Measurements from ENCODE around the gene ERG.

DNA sequence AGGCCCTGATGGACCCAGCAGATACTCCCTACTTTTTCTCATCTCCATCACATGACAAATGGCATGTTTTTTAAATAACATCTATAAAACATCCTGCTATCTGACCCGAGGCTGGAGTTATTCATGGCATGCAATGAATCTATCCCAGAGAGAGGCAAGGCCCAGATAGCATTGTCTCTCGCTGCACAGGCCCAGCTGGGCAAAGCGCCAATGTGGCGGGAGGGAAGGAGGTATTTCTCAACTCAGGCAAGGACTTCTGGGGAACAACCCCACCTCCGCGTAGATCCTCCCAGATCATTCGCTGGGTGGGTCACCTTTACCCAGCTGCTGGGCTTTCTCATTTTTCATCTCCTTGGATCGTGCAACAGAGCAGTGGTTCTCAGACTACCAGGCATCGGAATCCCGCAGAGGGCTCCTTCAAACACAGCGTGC lies 59.8 kb downstream of the ERG start:
- TF ChIP-seq POLR2A (IDR thresholded peaks at IDR 0.05; ENCODE audit: low read length), result no peak
- TF ChIP-seq GATA1 (IDR thresholded peaks at IDR 0.05; ENCODE audit: low read depth, low read length), result no peak
